ENCODE data around the gene CBX2. TPM values are rescaled to one million over a fixed set of nuclear protein-coding genes. Genes with fewer than 3 reads are reported as not detected.

CBX2 gene
- total RNA-seq, 1 donor from 2014 or later, result 2.2 TPM

DNA sequence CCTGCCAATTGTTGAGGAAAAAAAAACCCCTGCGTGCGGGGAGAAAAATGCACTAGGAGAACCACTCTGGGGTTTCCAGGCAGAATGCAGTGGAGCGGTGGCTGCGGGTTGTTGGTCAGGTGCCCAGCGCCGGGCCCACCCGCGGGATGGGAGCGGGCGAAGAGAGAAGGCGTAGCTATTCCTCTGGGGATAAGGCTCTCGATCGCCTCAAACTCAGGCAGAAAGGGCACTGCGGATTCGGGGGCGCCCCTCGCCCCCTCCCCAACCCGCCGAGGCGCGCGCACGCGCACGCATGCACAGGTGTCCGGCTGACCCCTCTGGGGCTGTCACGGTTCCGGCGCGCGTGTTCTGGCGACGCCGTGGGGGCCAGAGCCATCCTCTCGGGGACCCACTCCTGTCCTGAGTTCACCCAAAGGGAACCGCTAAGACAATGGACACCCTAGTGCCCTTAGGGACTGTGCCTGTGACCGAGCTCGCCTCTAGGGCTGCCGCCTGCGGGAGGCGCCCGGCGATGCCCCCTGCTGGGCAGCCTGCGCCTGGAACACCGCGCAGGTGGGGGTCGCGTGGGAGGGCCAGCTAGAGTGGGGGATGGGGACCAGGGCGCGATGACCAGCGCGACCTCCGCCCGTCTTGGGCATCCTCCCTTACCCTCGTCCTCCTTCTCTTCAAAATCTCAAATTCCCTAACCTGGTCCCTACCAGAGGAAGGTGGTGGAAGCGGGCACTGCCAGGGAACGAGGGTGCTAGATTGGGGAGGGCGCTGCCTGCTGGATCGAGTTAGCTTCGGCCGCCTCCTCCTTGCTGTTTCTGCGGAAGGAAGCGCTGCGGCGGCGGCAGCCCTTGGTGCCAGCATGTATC lies 33.3 kb downstream of the CBX2 start:
- DNase-seq (ENCODE audit: low spot score), result no peak

DNA sequence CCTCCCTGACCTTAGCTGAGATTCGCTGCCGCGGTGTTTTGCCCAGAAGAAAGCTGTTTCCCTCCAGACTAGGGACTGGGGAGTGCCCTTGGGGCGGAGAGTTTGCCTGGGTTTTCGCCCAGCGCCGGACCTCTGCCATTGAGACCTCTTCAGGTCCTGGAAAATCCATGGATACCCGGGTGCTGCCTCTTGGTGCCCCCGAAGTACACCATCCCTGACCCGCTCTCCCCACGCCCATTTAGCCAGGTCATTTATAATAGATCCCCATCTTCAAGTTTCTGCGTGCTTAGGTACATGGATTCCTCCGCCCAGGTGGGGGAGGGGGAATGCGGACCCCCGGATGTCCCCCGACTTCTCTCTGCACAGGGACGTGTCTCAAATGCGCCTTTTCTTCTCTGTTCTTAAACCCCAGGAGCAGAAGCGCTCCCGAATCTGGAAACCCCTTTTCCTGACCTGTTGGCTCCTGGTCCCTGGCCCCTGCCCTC lies 34.0 kb downstream of the CBX2 start:
- DNase-seq (ENCODE audit: low spot score), result no peak

DNA sequence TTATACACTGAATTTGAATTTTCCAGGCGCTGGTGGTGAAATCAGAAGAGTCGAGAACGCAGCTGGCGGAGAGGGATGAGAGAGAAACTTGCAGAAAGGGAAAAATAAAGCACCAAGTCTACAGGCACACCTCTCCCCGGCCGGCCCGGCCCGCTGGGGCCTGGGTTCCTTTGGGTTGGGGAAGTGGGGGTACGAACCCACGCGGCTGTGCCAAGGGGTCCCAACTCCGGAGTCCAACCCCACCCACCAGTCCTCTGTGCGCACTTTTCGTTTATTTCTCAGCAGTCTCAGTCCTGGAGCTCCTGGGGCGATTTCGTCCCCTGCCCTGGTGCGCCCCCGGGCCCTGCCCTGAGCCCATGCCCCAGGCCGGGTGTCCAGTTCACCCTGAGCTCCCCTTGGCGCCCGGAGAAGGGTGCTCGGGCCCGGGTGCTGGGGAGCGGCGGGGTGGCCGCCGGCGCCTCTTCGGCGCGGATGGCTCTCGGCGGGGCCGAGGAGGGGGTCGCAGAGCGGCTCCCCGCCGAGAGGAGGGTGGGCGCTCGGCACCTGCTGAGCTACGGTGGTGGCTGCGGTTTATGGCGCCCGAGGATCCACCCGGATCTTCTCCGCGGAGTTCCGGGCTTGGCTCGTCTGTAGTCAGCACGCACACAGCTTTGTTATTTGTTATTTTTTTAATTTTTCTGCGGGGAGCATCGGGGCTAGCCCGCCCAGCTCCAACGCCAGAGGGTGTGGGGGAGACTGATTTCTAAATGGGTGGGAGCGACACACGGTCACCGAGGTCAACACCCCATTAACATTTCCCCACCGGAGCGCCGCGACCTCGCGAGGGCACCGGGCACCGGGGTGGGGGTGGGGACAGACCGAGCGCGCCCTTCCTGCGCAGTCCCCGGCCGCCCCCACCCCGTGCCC lies 34.7 kb downstream of the CBX2 start:
- no peak for DNase-seq (ENCODE audit: low spot score)

DNA sequence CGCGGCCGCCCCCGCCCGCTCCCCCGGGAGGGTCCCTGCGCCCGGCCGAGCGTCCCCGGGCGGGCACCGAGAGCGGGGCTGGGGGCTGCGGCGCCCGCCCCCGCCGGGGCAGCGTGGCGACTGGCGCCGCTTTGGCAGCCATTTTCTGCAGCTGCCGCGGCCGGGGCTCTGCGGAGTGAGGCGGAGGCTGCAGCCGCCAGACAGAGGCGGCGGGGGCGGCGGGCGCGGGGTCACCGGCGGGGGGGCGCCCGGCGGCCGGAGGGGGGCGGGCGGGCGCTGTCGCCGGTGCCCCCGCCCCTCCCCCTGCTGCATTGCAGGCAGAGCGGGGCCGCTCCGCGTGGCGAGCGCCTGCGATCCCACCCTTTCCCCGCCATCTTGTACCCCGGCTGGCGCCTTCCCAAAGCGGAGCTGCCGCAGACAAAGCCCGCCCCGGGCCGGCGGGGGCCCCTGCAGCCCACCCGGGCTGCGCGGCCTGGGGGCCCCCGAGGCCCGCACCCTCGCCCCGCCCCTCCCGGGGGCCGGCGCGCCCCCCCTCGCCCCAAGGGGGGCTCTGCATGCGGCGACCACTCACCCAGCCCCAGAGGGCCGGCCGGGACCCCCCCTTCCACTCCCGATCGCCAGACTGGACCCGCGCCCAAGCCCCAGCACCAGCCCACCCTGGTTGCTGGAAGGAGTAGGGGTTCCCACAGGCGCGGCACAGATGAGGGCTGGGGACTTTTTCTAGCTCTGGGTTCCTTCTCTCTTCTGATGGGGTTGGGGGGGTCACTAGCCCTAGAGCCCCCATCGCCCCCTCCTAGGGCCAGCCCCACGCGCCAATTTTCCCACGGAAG lies 35.6 kb downstream of the CBX2 start:
- no peak for DNase-seq (ENCODE audit: low spot score)

DNA sequence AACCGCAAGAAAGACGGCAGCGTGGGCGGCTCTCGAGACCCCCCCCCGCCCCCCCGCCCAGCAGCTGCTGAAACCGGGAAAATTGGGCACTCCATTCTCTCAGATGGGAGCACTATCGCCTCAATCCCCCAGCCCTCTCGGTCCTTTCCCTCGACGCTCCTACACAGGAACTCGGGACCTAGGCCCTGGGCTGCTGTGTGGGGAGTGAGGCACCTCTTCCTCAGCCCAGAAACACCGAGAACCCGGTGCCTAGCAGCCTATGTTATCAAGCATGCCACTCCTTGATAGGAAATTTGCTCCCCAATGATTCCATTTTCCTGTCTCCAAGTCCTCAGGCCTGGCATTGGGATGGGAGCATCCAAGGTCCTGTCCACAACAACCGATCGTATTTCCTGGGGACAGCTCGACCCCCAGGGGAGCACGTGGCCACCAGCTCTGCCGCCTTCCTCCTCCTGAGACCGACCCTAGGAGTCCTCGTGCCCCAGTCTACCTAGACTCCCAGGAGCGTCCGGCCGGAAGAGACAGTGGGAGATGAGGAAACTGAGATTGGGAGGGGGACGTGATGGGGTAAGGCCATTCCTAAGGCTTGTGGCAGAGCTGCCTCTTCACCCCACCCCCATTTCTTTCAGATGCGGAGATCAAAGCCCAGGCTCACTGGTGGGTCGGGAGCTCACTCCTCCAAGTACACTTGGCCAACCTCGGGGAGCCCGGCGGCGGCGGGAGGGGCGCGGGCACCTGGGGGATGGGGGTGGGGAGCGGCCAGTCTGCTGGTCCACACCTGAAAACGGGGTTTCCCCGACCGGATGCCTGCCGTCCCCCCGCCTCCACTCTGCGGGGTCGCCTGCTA lies 36.4 kb downstream of the CBX2 start:
- DNase-seq (ENCODE audit: low spot score), result no peak

DNA sequence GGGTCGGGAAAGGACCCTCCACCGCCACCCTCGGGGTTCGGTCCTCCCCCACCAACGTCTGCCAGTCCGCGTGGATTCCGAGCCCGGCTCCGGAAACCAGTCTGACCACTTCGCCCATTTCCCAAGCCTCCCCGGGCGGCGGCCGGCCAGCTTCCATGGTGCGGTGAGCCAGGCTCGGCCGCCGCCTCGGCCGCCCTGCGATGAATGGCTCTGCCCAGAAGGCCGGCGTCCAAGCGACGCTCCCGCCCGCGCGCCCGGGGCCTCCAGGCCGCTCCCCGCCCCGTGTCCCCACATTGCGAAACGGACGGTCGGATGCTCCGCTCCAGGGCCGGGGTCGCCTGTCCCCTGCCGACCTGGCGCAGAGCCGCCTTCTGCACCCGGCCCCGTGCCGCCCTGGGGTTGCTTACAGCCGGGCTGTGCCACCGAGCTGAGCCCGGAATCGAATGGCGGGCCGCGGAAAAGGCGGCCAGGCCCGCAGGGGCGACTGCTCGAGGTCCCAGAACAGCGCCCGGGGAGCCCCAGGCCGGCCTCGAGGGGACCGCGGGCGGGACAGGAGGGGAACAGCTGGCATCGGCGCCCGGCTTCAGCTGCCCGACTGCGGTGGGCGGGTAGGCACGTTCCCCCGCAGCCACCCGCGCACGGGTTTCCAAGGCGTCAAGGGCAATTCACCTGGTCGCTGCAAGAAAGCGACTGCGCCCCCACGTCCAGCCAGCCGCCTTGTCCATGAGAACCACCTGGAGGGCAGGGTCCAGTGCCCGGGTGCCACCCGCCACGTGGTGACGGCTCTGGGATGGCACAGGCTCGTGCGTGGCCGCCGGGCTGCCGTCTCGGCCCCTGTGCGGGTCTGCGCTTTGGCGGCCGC lies 37.3 kb downstream of the CBX2 start:
- DNase-seq (ENCODE audit: low spot score), result no peak

DNA sequence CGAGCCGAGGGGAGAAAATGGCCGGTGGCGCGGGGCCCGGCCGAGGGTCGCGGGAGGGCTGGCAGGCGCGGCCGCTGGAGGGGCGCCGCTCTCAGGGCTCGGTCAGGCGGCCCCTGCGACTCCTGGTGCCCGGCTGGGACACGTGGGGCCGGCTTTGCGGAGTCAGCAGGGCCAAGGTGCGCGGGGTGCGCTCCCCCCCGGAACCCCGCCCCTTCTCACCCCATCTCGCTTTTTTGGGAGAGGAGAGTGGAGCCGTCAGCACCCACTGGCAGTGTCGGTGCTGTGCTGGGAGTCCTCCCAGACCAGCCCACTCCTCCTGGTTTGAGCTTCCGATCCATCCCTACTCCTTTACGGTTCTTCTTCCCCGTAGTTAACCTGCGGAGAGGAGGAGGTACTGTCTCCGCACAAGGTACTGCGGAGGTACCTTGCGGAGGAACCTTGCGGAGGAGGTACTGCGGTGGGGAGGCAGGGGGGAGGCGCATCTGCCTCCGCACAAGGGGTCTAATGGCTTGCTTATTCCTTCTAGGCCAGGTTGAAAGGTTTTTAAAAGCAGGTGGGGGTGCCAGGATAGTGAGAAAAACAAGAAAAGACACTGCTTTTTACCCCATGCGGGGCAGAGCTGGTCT lies 38.0 kb downstream of the CBX2 start:
- no peak for DNase-seq (ENCODE audit: low spot score)

DNA sequence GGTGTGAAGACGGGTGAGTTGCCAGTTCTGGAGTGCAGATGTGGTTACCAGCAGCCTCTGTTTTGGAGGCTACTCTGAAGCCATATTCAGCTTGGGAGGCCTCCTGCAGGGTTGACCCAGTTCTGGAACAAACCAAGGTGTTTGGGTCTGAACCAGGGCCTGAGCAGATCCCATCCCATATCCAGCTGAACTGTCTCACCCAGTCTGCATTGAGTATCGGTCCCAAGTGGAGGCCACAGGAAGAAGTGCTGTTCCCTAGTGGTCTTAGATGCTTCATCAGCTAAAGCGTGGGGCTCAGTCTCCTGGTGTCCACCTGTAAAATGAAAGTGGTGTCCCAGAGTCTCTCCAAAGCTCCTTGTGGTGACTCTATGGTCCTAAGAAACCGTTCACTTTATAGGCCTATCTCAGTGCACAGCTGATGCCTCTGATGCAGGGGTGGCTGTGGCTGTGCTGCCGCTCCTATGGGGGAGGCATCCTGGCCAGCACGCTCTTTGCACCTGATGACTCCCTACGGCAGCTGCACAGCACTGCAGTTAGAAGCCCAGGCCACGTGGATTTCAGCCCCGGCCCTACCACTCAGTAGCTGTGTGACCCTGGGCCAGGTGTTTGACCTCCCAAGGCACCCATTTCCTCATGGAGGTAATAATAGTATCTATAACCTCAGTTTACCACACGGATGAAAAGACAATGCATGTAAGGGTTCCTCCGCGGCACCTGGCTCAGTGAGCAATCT lies 40.2 kb downstream of the CBX2 start:
- no peak for DNase-seq (ENCODE audit: low spot score)

DNA sequence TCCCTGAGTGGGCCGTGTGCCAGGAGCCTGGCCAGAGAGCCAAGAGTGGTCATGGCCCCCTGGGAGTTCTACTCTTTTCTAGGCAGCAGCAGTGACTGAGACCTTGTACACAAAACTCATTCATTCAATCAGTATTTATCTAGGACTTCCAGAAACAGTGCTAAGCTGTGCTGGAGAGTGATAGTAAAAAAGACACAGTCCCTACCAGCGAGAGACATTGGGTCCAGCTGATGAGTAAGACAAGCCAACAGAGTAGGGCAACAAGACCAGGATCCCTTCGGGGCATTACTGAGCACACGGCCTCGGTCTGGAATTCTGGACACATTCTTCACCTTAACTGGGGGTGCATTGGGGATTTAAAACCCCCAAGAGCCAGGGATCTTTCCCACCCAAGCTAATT lies 41.1 kb downstream of the CBX2 start:
- no peak for DNase-seq (ENCODE audit: low spot score)

DNA sequence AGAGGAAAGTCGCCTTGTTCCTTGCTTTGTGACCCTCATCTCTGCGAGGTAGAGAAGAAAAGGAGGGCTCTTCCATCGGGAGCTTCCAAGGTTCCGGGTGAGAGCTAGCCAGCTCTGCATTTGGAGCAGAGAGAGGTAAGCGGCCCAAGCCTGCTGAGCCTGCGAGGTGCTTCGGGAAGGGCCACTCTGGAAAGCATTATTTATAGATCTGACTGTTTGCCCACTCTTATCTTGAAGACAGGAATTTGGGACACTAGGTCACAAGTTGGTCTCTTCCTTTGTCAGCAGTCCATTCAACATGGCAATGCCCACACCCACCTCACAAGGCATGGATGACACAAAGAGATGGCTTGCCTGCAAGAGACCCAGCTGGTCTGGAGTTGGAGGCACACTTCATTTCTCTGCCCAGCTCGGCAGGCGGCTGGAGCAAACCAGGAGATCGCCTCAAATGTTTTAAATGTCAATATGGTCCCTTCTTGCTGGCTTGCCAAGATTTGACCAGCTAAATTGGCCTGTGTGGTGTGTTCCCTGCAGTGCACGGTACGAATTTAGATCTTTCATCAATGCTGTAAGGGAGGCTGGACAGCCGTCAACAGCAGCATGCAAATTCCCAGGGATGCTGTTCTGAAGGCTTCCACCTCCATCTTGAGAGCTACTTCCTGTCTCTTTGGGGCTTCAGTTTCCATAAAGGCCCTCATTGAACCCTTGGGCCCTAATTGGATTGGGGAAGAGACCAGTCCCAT lies 41.8 kb downstream of the CBX2 start:
- DNase-seq (ENCODE audit: low spot score), result no peak

DNA sequence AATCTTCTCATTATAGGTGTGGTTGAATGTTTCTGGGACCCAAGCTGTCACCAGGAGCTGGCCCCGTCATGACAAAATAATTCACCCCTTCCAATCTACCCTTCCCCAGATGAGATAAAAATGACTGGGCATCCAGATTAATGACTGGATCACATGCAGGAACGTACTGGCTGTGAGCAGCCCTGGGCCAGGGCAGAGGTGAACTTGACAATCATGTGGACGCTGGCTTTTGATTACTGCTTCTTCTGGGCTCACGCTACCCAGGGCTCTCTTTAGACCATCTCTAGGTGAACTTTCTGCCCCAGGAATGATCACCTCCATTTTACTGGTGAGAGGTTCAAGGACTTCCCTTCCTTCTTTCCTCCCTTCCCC lies 43.0 kb downstream of the CBX2 start:
- DNase-seq (ENCODE audit: low spot score), result no peak

DNA sequence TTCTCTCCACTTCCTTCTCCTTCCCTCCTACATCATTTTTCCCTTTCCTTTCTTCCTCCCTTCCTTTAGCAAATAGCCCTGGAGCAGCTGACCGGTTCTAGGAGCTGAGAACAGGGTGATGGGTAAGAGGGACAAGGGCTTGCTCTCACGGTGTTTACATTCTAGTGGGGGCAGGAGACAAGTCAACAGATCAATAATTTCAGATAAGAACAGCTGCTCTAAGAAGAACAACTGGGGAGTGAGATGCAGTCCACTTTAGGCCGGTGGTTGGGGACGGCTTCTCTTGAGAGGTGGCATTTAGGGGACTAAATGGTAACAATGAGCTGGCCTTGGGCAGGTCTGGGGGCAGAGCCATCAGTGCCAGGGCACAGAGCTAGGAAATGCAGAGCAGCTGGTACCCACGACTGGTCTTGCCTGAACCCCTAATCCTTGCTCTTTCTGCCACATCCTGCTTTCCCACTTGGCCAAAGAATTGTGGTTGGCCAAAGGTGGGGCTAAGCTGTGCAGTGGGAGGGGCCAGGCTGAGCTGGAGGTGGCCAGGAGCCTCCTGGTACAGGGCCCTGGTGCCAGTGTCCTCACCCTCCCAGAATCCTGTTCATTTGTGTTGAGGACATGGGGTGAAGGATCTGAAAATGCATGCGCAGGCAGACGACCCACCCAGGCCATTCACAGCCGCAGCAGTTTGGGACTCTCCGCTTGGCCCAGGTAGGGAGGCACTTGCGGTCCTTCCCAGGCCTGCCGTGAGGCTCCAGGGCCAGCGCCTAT lies 43.6 kb downstream of the CBX2 start:
- DNase-seq (ENCODE audit: low spot score), result no peak

DNA sequence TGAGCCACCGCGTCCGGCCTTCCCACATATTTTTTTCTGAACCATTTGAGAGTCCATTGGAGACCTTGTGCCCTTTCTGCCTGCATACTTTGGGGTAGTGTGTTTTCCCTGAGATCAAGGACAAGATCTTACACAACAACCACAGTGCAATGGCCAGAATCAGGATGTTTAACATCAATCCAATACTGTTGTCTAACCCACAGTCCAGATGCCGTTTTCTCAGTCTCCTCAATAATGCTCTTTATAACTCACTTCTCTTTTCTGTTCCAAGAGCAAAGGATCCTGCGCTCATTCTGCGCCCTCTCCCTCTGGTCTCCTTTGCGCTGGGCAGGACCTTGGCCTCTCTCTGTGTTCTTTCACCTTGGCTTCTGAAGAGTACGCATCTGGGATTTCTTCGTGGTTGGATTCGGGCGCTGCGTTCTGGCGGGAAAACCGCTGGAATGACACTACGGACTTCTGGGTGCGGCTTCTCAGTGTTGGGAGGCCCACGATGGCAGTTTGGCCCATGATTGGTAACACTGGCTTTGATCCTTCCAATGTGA lies 44.7 kb downstream of the CBX2 start:
- no peak for DNase-seq (ENCODE audit: low spot score)

DNA sequence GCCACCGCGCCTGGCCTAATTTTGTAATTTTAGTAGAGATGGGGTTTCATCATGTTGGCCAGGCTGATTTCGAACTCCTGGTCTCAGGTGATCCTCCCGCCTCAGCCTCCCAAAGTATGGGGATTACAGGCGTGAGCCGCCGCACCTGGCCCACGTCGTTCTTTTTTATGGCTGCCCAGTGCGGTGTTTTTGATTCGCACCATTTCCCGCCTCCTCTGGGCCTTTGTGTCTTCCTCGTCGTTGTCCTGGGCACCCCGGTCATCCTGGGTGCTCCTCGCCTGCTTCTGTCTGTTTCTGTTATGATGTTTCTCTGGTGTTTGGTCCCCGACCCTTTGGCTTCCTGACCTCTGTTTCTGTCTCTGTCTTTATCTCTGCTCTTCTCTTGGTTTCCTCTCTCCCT lies 46.3 kb downstream of the CBX2 start:
- DNase-seq (ENCODE audit: low spot score), result no peak

DNA sequence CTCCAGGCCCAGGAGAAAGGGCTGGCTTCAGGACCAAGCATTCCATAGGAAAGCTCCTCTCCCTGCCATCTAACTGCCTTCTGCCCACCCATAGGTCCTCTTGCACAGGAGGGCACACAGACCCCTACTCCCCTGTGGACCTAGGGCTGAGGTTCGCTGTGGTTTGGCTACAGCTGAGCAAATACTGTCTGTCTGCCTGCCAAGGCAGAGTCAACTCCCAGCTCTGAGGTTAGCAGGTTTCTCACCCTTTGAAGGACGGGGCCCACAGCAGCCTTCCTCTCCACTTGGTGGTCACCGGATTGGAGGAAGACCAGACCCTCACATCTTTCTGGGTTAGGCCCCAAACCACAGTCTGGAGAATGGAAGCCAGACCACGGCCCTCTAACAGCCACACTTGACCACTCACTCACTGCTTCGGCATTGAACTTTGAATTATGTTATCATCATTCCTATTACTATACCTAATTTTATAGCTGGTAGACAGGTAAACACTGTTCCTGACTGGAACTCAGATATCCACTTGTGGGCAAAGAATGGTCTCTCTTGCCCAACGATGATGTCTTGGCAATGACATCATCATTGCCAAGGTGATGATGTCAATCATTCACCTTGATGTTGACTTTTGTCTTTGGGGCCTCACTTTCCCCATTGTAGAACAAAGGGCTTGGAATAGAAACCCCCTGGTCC lies 47.1 kb downstream of the CBX2 start:
- DNase-seq (ENCODE audit: low spot score), result no peak

DNA sequence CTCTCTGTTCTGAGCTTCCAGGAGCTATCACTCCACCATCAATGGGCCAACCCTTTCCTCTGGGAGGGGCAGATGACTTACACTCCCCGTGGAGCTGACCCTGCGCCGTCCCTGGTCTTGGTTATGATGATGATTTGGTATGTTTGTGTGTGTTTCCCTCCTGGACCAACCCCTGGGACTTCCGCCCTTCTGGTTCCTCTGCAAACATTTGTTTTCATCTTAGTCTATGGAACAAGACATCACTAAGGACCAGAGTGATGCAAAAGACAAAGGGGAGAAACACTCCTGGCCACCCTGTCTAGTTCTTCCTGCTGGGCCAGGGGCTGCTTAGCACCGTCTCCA lies 47.6 kb downstream of the CBX2 start:
- DNase-seq (ENCODE audit: low spot score), result no peak
